Measurements from ENCODE around the gene VWA8. TPM values are rescaled to one million over a fixed set of nuclear protein-coding genes. Genes with fewer than 3 reads are reported as not detected.
A peak's percentile ranks its signal among the peaks of the same experiment; 100 is the strongest.
"Not testable (repeated sequence)": the region's sequence is repeated elsewhere in the genome, so short reads cannot be mapped to it uniquely, and the experiment has no call there.

Gene VWA8
- total and polyA plus RNA-seq, 2 experiments from 2014 or later = 6.3 to 24.6 TPM

DNA sequence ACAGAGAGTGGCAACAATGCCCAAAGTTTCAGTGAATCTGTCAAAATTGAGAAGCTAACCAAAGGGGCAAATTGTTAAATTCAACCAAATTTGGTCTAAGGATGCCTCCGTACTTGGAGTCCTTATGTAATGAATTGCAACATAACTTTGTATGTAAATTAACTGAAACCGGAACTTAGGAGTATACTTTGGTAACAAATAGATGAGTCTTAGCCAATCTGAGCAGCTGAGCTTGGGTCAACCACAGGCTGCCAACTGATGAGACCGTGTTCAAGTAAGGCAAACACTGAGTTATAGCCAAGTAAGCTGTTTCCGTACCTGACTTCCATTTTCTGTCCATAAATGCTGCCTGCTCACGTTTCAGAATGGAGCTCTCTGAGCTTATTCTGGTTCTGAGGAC, 5.3 kb downstream of the VWA8 start:
- Histone ChIP-seq H3K79me2 (replicated peaks; ENCODE audit: insufficient read depth) (peaks cover 93% of the 10 kb centered on the region), H4K20me1 (replicated peaks; ENCODE audit: insufficient read depth) (no peaks in the 10 kb centered on the region), H3K9me2 (ENCODE audit: insufficient read depth) (no peaks in the 10 kb centered on the region), H3K4me2 (no peak overlapping the region), H2AFZ (no peak overlapping the region), H3F3A (replicated peaks; ENCODE audit: low read depth) (no peaks in the 10 kb centered on the region), H3K27me3 (ENCODE audit: insufficient read depth) (no peaks in the 10 kb centered on the region), H3K4me1 (ENCODE audit: insufficient read depth) (no peaks in the 10 kb centered on the region), H3K36me3 (ENCODE audit: insufficient read depth) (no peaks in the 10 kb centered on the region), H3K27ac (ENCODE audit: low read depth) (no peak overlapping the region), H3K4me3 (no peak overlapping the region)
- Mint-ChIP-seq H3K27me3 (ENCODE audit: insufficient read depth, low read depth, poor library complexity) (peaks cover 6% of the 10 kb centered on the region), H3K4me3 (no peak overlapping the region), H3K36me3 (ENCODE audit: low read depth) (no peaks in the 10 kb centered on the region), H3K9me3 (no peaks in the 10 kb centered on the region), H3K27ac (no peak overlapping the region), H3K4me1 (peaks cover 15% of the 10 kb centered on the region)
- no peak for TF ChIP-seq ZNF114 (CRISPR knock-in tag; IDR thresholded peaks at IDR 0.05)
- ATAC-seq = no peak
- DNase-seq (ENCODE audit: low spot score) = no peak

DNA sequence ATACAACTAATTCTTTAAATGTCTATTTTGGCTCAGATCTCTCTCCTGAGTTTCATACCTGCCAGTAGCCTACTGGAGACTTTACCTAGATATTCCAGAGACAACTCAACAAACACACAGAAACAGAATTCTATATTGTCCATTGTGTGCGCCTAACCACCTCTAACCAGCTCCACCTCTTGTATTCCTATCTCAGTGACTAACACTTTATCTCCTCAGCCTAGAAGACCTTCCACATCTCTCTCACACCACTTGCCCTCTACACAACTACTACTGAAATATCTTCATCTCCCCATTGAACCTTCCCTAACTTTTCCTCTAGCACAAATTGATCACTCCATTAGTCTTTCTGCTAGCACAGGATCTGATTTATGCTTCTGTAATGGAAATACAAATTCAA, 6.7 kb downstream of the VWA8 start:
- no peak overlapping the region for H3K4me2 ChIP-seq
- H3K4me1 Mint-ChIP-seq = peaks cover 8% of the 10 kb centered on the region
- ATAC-seq = no peak
- TF ChIP-seq EZH2 (IDR thresholded peaks at IDR 0.05; ENCODE audit: low read depth, unreplicated experiment) = no peak
- TF ChIP-seq STAT1 (IDR thresholded peaks at IDR 0.05; ENCODE audit: unreplicated experiment) = no peak
- TF ChIP-seq JUNB (IDR thresholded peaks at IDR 0.05; ENCODE audit: unreplicated experiment) = no peak
- TF ChIP-seq CREB1 (CRISPR knock-in tag; IDR thresholded peaks at IDR 0.05; ENCODE audit: low read depth) = no peak
- TF ChIP-seq NANOG (IDR thresholded peaks at IDR 0.05; ENCODE audit: borderline replicate concordance) = no peak
- peaks cover under 1% of the 10 kb centered on the region for H3K27me3 Mint-ChIP-seq (ENCODE audit: insufficient read depth, low read depth, poor library complexity)
- DNase-seq (ENCODE audit: low spot score) = no peak
- H2AFZ ChIP-seq = no peak overlapping the region
- no peak overlapping the region for H3K4me3 ChIP-seq
- no peaks in the 10 kb centered on the region for H3K9me2 ChIP-seq (ENCODE audit: insufficient read depth)
- H3F3A ChIP-seq (replicated peaks; ENCODE audit: low read depth) = no peaks in the 10 kb centered on the region
- H3K27me3 ChIP-seq (ENCODE audit: insufficient read depth) = no peaks in the 10 kb centered on the region
- H4K20me1 ChIP-seq (replicated peaks; ENCODE audit: insufficient read depth) = no peaks in the 10 kb centered on the region
- H3K4me1 ChIP-seq (ENCODE audit: insufficient read depth) = no peaks in the 10 kb centered on the region
- no peak overlapping the region for H3K27ac ChIP-seq (ENCODE audit: low read depth)
- H3K4me3 Mint-ChIP-seq = no peak overlapping the region
- H3K36me3 ChIP-seq (ENCODE audit: insufficient read depth) = no peaks in the 10 kb centered on the region
- no peaks in the 10 kb centered on the region for H3K9me3 Mint-ChIP-seq
- no peak overlapping the region for H3K27ac Mint-ChIP-seq
- peaks cover 93% of the 10 kb centered on the region for H3K79me2 ChIP-seq (replicated peaks; ENCODE audit: insufficient read depth)
- peaks cover 2% of the 10 kb centered on the region; the same call in 2 of the 3 replicates for H3K36me3 Mint-ChIP-seq (ENCODE audit: low read depth)

DNA sequence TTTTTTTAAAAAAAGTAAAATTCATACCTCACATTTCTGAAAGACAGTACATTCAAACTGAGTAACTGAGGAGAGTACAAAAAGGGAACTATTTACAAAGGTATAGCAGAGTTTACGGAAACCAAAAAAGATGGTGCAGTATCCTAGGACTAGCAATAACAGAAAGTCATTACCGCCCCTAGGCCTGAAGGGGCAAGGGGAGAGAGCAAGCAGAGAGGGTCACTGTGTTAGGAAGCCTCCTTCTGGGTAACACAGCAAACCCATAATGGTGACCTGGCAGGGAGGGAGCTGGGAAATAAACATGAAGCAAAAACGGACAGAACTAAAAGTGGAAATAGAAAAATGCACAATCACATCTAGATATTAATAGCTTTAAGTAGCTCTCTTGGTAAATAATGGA, 8.2 kb downstream of the VWA8 start:
- Histone ChIP-seq H3K79me2 (replicated peaks; ENCODE audit: insufficient read depth) (peaks cover 84% of the 10 kb centered on the region), H3K4me1 (ENCODE audit: insufficient read depth) (no peaks in the 10 kb centered on the region), H3K9me2 (ENCODE audit: insufficient read depth) (no peaks in the 10 kb centered on the region), H3K4me3 (no peak overlapping the region), H3F3A (replicated peaks; ENCODE audit: low read depth) (no peaks in the 10 kb centered on the region), H2AFZ (no peak overlapping the region), H3K27me3 (ENCODE audit: insufficient read depth) (no peaks in the 10 kb centered on the region), H3K36me3 (ENCODE audit: insufficient read depth) (no peaks in the 10 kb centered on the region), H3K27ac (ENCODE audit: low read depth) (no peak overlapping the region), H4K20me1 (replicated peaks; ENCODE audit: insufficient read depth) (no peaks in the 10 kb centered on the region), H3K4me2 (no peak overlapping the region)
- ATAC-seq (peak; percentile 91), DNase-seq (ENCODE audit: low spot score) (peak; percentile 35)
- no peaks in the 10 kb centered on the region for H3K9me3 Mint-ChIP-seq
- H3K4me1 Mint-ChIP-seq = peaks cover 7% of the 10 kb centered on the region; the same call in 2 of the 3 replicates
- H3K4me3 Mint-ChIP-seq = no peak overlapping the region
- no peak overlapping the region for H3K27ac Mint-ChIP-seq
- peaks cover 6% of the 10 kb centered on the region; the same call in 2 of the 3 replicates for H3K36me3 Mint-ChIP-seq (ENCODE audit: low read depth)
- TF ChIP-seq NANOG (IDR thresholded peaks at IDR 0.05; ENCODE audit: borderline replicate concordance) = no peak
- TF ChIP-seq POLR2AphosphoS5 (IDR thresholded peaks at IDR 0.05; ENCODE audit: low read depth) = no peak
- H3K27me3 Mint-ChIP-seq (ENCODE audit: insufficient read depth, low read depth, poor library complexity) = no peaks in the 10 kb centered on the region

GRCh38 chr13:41949104-41949503, 11.8 kb downstream of the VWA8 start:
- not testable (repeated sequence) for H3K27me3 ChIP-seq (ENCODE audit: insufficient read depth); H2AFZ ChIP-seq; H3K27me3 Mint-ChIP-seq (ENCODE audit: insufficient read depth, low read depth, poor library complexity); H3K27ac Mint-ChIP-seq; H3K9me2 ChIP-seq (ENCODE audit: insufficient read depth); H3K4me3 ChIP-seq; ATAC-seq; H3F3A ChIP-seq (replicated peaks; ENCODE audit: low read depth); H3K4me3 Mint-ChIP-seq; H3K4me1 ChIP-seq (ENCODE audit: insufficient read depth); H3K9me3 Mint-ChIP-seq; H3K27ac ChIP-seq (ENCODE audit: low read depth); H3K36me3 ChIP-seq (ENCODE audit: insufficient read depth); DNase-seq (ENCODE audit: low spot score); H4K20me1 ChIP-seq (replicated peaks; ENCODE audit: insufficient read depth); H3K4me2 ChIP-seq
- peaks cover 58% of the 10 kb centered on the region for H3K79me2 ChIP-seq (replicated peaks; ENCODE audit: insufficient read depth)
- H3K4me1 Mint-ChIP-seq = peaks cover 12% of the 10 kb centered on the region
- peaks cover 23% of the 10 kb centered on the region; the same call in 2 of the 3 replicates for H3K36me3 Mint-ChIP-seq (ENCODE audit: low read depth)

All from GM23338 (cell line).